Putamen (tissue), 1 donor: ENCODE measurements around the gene IGDCC3.
"Not testable (repeated sequence)": the region's sequence is repeated elsewhere in the genome, so short reads cannot be mapped to it uniquely, and the experiment has no call there.

Experiments
- DNase-seq: peaks from one replicate; pipeline ENCODE4 v3.0.0-alpha.2; 2016; ENCODE audit warnings: low spot score

The IGDCC3 gene

GRCh38 chr15:65369212-65369547, 8.6 kb downstream of the IGDCC3 start:
- no peak for DNase-seq

- no peak for DNase-seq
Observed at GRCh38 chr15:65368302-65369211, 9.2 kb downstream of the IGDCC3 start.

DNA sequence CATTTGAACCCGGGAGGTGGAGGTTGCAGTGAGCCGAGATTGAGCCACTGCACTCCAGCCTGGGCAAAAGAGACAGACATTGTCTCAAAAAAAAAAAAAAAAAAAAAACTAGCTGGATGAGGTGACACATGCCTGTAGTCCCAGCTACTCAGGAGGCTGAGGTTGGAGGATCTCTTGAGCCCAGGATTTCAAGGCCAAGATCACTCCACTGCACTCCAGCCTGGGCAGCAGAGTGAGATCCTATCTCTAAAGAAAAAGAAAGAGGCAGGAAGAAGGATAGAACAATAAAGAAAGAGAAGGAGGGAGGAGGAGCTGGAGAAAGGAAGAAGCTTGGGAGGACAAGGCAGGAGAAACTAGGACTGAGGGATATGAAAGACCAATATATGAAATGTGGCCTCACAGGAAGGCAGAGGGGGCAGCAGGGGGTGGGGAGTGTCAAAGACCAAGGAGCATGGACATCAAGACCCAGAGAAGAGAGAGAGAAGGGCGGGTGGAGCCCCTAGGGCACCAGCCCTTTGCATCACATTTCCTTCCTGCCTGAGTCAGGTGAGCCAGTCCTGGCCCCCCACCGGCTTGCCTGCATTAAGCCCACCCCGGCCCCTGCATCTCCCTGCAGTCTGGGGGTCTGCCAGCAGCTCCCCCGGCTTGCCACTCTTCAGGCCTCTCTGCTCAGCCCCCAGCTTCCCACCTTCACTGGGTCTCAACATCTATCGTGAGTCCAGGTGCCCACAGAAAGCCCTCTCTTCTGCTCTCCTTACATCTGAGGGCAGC, 11.5 kb downstream of the IGDCC3 start:
- DNase-seq: no peak

- DNase-seq: no peak
Observed at GRCh38 chr15:65365229-65365628, 12.6 kb downstream of the IGDCC3 start.

DNA sequence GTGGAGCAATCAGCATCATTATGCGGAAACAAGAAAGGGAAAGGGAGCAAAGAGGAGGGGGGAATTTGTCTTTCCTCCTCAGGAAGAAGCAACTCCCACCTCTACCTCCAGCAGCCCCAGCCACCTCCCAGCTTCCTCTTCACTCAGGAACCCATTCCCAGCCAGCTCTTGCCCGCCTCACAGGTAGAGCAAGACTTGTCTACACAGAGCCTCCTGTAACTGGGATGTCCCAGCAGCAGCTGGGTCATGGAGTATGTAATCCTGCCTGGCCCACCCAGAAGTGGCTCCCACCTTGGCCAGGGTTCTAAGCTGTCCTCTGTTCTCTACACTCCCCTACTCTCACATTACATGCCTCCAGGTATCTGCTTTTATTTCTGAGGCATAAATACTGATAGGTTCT, 14.0 kb downstream of the IGDCC3 start:
- no peak for DNase-seq

DNA sequence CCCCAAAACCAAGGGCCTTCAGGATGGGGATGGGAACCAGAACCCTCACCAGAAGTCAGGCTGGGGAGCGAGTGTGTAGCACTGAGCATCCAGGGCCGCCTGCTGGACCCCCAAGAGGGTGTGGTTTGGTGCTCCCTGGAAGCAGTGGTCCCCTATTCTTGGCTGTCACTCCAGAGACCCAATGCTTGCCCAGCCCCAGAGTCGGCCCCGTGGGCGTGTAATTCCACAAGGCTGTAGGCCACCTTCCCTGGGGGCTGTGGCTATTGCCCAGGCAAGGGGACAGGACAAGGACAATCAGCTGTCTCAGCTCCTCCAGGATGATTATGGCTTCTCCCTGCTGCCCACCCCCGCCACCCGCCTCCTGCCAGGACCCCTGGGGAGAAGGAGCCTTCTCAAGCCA, 14.5 kb downstream of the IGDCC3 start:
- DNase-seq: no peak

DNA sequence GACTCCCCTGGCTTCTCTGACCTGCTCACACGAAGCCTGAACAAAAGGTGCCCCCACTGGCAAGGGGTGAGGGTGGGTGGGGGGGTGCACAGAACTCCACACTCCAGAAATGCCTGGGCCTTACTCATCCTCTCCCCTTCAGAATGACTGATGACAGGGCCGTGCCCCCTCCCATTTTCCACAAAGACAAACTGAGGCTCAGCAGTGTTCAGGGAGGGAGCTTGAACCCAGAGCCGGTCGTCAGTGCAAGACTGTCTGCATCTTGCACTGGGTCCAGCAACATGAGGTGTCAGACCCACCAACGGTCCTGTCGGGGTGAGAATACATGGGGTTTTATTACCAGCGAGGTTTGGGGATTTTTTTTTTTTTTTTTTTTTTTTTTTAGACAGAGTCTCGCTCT, 15.3 kb downstream of the IGDCC3 start:
- no peak for DNase-seq

- no peak for DNase-seq
Observed at GRCh38 chr15:65361708-65362459, 15.9 kb downstream of the IGDCC3 start.

DNA sequence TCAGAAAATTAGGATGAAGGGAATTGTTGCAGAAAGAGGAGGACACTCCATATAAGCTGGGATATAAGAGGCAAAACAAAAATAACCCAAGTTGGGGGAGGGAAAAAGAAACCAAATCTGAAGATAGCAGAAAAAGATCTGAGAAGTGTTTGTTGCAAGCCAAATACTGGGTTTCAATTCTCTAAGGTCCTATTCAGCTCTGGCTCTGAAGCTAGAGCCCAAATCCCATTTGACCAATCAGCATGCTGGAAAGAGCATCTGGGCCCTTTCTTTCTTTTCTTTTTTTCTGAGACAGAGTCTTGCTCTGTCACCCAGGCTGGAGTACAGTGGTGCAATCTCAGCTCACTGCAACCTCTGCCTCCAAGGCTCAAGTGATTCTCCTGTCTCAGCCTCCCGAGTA, 17.3 kb downstream of the IGDCC3 start:
- no peak for DNase-seq

GRCh38 chr15:65355988-65356353, 21.8 kb downstream of the IGDCC3 start:
- DNase-seq: no peak

- peak; percentile 75 for DNase-seq
Observed at GRCh38 chr15:65355173-65355987, 22.4 kb downstream of the IGDCC3 start.

GRCh38 chr15:65354835-65355172, 23.0 kb downstream of the IGDCC3 start:
- DNase-seq: no peak

GRCh38 chr15:65351972-65352371, 25.8 kb downstream of the IGDCC3 start:
- DNase-seq: not testable (repeated sequence)

DNA sequence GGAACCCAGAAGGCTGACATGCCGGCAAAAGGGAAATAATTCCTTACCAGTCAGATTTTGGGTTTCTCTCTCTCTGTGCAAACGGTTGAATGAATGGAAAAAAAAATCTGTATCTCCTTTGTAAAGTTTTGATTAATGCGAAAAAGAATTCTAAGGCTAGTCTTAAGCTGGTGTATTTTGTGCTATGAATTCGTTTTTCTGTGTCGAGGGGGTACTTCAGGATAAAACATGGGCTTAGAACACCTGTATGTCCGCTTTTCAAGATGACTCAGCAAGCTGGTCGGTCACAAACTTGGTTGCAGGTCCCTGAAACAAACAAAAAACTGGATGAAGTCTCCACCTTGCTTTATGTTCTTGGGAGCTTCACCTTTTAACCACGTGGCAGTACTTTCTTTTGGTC, 28.5 kb downstream of the IGDCC3 start:
- DNase-seq: no peak

DNA sequence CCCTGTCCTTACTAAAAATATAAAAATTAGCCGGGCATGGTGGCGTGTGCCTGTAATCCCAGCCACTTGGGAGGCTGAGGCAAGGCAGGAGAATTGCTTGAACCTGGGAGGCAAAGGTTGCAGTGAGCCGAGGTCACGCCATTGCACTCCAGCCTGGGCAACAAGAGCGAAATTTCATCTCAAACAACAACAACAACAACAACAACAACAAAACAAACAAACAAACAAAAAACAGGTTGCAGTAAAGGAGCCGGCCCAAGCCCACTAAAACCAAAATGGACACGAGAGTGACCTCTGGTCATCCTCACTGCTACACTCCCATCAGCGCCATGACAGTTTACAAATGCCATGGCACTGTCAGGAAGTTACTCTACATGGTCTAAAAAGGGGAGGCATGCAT, 30.0 kb downstream of the IGDCC3 start:
- DNase-seq: not testable (repeated sequence)

DNA sequence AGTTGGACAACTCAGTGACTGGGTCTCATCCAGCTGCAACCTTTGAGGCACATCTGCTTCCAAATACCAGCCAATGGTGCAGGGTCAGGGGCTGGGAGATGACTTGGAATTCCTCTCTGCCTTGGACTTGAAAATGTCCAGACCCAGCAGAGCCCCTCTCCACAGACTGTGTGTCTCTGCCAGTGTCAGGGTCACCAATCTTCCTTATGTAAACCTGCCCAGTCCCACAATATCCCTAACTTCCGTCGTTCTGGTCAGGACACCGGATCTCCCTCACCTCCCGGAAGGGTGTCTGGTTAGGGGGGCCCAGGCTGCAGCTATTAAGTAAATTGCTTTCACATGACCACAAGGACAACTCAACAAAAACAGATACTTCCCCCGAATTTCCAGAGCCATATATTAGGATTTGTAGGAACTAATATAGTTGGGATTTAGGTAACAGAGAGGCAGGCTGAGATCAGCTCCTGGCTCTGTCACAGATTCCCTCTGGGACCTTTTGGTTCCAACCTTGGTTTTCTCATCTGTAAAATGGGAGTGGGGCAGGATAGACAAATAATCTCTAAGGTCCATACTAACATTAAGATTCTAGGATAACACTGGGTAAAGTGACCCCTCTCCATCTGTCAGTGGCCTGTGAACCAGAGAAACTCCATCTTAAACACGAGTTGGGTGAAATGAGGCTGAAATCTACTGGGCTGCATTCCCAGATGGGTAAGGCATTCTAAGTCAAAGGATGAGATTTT, 30.8 kb downstream of the IGDCC3 start:
- no peak for DNase-seq

DNA sequence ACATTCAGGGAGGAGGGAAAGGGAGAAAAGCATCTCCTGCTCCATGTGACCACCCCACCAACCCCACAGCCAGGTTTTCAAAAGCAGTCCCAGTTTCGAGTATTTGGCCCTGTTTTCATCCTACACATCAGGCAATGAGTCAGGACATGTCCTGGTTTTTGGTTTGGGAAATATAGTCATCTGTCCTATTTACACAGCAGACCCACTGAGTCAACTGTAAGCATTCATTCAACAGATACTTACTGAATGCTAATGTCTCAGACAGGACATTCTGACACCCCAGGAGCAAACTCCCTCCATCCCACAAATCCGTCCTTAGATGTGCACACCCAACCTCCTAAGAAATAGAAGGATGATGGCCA, 32.9 kb downstream of the IGDCC3 start:
- no peak for DNase-seq

DNA sequence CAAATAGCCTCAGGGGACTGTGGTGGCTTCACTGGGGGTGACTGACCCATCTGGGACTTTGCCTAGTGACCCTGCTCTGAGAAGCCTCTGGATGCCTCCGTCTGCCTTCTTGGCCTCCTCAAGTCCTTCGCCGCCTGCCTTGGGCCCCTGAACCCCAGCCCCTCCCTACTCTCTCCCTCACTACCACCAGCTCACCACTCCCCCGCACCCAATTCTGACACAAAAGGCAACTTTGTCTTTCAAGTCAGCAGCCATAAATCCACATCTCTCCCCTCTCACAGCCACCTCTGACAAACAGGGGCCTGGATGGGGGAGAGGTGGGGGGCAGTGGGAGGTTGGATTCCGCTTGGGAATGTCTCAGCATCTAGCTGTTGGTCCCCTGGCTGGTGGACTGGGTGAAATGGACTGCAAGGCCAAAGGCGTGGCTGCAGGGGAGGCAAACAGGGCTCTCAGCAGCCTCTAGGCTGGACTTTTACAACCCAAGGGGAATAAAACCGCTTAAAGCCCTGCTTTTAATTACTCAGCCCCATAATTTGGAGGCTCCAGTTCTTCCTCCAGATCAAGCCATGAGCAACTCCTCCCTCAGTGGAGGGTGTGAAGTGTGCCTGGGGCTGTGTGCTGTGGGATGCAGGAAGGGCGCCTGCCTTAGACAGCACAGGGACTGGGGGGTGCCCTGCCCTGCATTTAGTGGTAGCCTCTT, 33.4 kb downstream of the IGDCC3 start:
- DNase-seq: no peak

DNA sequence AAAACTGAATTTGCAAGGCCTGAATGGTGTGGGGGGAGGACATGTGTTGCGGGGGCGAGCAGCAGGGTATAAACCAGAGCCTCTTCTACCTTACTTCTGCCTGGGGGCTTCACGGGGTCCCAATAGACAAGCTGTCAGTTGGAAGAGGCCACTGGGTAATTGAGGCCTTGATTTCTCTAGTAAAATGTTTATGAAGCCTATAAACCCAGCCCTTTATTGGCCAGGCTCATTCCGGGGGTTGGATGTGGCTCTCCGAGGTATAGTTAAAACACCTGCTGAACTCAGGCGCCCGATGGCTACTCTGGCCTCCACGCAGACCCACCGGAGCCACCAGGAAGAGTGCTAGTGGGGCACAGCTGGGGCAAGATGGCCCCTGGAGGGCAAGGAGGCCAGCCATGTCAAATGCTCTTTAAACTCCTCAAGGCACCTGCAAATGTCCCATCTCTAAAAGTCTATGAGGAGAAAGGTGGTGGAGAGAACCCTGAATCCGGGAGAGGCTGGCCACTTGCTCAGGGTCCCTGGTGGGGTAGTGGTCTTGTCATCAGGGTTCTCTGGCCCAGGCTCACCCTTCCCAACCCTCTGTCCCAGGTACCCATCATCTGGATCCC, 34.3 kb downstream of the IGDCC3 start:
- no peak for DNase-seq

GRCh38 chr15:65342493-65342892, 35.3 kb downstream of the IGDCC3 start:
- DNase-seq: no peak
